ENCODE results near the gene TMEM273.

DNA sequence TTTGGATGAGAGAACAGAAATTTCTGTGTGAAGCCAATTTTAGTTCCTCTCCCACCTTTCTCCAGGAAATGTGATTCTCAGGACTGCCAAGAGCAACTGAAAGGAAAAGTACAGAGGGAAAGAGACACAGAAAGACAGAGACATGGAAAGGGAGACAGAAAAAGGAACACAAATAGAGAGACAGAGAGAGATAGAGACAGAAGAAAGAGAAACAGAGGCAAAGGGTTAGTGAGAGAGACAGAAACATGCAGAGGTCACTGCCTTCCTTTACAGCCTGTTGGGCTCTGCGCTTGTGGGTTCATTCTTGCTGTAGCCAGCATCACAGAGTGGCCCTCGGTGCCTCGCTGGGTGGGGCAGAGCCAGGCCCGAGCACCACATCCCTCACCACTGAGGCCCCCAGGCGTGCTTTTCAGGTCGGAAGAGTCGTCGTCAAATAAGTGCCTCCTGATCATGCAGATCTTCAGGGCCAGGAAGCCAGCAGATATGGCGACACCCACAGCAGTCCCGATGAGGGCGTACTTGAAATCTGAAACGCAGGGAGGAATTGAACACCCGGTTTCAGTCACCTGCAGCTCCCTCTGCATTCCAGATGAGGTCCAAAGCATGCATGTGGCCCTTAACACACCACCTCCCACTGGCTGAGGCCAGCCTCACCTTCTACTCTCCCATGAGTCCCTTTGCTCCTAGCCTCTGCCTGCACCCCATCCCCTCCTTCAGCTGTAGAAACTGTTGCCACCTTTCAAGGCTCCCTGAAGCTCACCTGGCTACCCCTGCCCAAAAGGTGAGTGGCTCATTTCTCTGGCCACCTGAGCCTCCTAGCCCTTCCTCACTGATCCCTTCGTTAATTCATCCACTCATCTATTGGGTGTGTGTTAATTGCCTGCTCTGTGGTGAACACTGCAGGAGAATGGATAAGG, 21.4 kb downstream of the TMEM273 start:
- TF ChIP-seq, protein P1, sequence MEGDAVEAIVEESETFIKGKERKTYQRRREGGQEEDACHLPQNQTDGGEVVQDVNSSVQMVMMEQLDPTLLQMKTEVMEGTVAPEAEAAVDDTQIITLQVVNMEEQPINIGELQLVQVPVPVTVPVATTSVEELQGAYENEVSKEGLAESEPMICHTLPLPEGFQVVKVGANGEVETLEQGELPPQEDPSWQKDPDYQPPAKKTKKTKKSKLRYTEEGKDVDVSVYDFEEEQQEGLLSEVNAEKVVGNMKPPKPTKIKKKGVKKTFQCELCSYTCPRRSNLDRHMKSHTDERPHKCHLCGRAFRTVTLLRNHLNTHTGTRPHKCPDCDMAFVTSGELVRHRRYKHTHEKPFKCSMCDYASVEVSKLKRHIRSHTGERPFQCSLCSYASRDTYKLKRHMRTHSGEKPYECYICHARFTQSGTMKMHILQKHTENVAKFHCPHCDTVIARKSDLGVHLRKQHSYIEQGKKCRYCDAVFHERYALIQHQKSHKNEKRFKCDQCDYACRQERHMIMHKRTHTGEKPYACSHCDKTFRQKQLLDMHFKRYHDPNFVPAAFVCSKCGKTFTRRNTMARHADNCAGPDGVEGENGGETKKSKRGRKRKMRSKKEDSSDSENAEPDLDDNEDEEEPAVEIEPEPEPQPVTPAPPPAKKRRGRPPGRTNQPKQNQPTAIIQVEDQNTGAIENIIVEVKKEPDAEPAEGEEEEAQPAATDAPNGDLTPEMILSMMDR (IDR thresholded peaks at IDR 0.05), result no peak
- TF ChIP-seq JUND (IDR thresholded peaks at IDR 0.05) (no peak), FOXJ3 (CRISPR knock-in tag; IDR thresholded peaks at IDR 0.05) (no peak), EP300 (IDR thresholded peaks at IDR 0.05; ENCODE audit: borderline replicate concordance in 1 of 2, low read depth in 1 of 2, low read length in 1 of 2) (no peak), POLR2AphosphoS5 (IDR thresholded peaks at IDR 0.05; ENCODE audit: low read depth, low read length) (no peak), GABPA (IDR thresholded peaks at IDR 0.05; ENCODE audit: low read depth) (no peak), RAD21 (IDR thresholded peaks at IDR 0.05; ENCODE audit: low read length) (no peak), SMC3 (IDR thresholded peaks at IDR 0.05; ENCODE audit: low read depth, low read length) (no peak), SIN3A (IDR thresholded peaks at IDR 0.05; ENCODE audit: borderline replicate concordance, low read depth, low read length) (no peak), TAF1 (IDR thresholded peaks at IDR 0.05; ENCODE audit: borderline replicate concordance, low read depth, low read length) (no peak)
- TF ChIP-seq, protein P2, sequence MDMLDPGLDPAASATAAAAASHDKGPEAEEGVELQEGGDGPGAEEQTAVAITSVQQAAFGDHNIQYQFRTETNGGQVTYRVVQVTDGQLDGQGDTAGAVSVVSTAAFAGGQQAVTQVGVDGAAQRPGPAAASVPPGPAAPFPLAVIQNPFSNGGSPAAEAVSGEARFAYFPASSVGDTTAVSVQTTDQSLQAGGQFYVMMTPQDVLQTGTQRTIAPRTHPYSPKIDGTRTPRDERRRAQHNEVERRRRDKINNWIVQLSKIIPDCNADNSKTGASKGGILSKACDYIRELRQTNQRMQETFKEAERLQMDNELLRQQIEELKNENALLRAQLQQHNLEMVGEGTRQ (IDR thresholded peaks at IDR 0.05; ENCODE audit: borderline replicate concordance, low read depth, low read length), result no peak
- TF ChIP-seq, protein P3, sequence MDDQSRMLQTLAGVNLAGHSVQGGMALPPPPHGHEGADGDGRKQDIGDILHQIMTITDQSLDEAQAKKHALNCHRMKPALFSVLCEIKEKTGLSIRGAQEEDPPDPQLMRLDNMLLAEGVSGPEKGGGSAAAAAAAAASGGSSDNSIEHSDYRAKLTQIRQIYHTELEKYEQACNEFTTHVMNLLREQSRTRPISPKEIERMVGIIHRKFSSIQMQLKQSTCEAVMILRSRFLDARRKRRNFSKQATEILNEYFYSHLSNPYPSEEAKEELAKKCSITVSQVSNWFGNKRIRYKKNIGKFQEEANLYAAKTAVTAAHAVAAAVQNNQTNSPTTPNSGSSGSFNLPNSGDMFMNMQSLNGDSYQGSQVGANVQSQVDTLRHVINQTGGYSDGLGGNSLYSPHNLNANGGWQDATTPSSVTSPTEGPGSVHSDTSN (IDR thresholded peaks at IDR 0.05), result no peak
- TF ChIP-seq, protein P4, sequence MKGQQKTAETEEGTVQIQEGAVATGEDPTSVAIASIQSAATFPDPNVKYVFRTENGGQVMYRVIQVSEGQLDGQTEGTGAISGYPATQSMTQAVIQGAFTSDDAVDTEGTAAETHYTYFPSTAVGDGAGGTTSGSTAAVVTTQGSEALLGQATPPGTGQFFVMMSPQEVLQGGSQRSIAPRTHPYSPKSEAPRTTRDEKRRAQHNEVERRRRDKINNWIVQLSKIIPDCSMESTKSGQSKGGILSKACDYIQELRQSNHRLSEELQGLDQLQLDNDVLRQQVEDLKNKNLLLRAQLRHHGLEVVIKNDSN (IDR thresholded peaks at IDR 0.05; ENCODE audit: borderline replicate concordance, low read depth), result no peak

Measured in SK-N-SH (cell line).